Chondrocyte (in vitro differentiated cells): Measurements from ENCODE around the gene TMEFF1. TPM values are rescaled to one million over a fixed set of nuclear protein-coding genes. Genes with fewer than 3 reads are reported as not detected.

Experiments used
- DNase-seq: peaks from one replicate; pipeline ENCODE4 v3.0.0; 2021; ENCODE audit warnings: mixed read lengths, low spot score
- H3K27ac Mint-ChIP-seq: one replicate; pipeline ENCODE4 v1.8.0; 2021; ENCODE audit warnings: mild to moderate bottlenecking, moderate library complexity, mixed read lengths; ENCODE audit not compliant: unreplicated experiment
- H3K27me3 Mint-ChIP-seq: 2 replicates; pipeline ENCODE4 v1.8.0; 2021; ENCODE audit warnings: low read depth, mixed read lengths
- H3K36me3 Mint-ChIP-seq: 2 replicates; pipeline ENCODE4 v1.8.0; 2021; ENCODE audit warnings: low read depth, mixed read lengths
- H3K4me1 Mint-ChIP-seq: 2 replicates; pipeline ENCODE4 v1.8.0; 2021; ENCODE audit warnings: low read depth, mild to moderate bottlenecking, mixed read lengths
- H3K4me3 Mint-ChIP-seq: one replicate; pipeline ENCODE4 v1.8.0; 2021; ENCODE audit warnings: mild to moderate bottlenecking, moderate library complexity, mixed read lengths; ENCODE audit not compliant: unreplicated experiment
- H3K9me3 Mint-ChIP-seq: 2 replicates; pipeline ENCODE4 v1.8.0; 2021; ENCODE audit warnings: low read depth, mixed read lengths
- CTCF ChIP-seq: fragments of 200-600 bp; sonication (generic); IDR thresholded peaks from 2 replicates; pipeline ENCODE4 v1.5.0; 2021; ENCODE audit warnings: antibody characterized with exemption, mild to moderate bottlenecking, moderate library complexity
- total RNA-seq: library from RNA; stranded (reverse); gene quantifications from 3 replicates; pipeline ENCODE4 v1.2.1, GENCODE V29; 2021

Gene TMEFF1
- total RNA-seq, 1 donor from 2014 or later: 3.0 TPM

GRCh38 chr9:100443781-100444768 lies 28.9 kb upstream of the TMEFF1 start:
- Mint-ChIP-seq H3K27me3 (no peaks in the 10 kb centered on the region), H3K4me1 (peaks cover 19% of the 10 kb centered on the region), H3K36me3 (peaks cover 9% of the 10 kb centered on the region), H3K9me3 (no peaks in the 10 kb centered on the region), H3K27ac (peak overlapping the region; percentile 36), H3K4me3 (no peak overlapping the region)
- no peak for TF ChIP-seq CTCF
- DNase-seq: no peak

- Mint-ChIP-seq H3K4me3 (no peak overlapping the region), H3K27ac (no peak overlapping the region), H3K36me3 (peaks cover 13% of the 10 kb centered on the region), H3K4me1 (peaks cover 11% of the 10 kb centered on the region), H3K27me3 (no peaks in the 10 kb centered on the region), H3K9me3 (no peaks in the 10 kb centered on the region)
- no peak for DNase-seq
- TF ChIP-seq CTCF: no peak
These were observed 27.6 kb upstream of the TMEFF1 start for GRCh38 chr9:100445161-100445902.

- H3K27ac Mint-ChIP-seq: no peak overlapping the region
- H3K27me3 Mint-ChIP-seq: no peaks in the 10 kb centered on the region
- no peak for TF ChIP-seq CTCF
- DNase-seq: no peak
- H3K4me1 Mint-ChIP-seq: peaks cover 11% of the 10 kb centered on the region
- no peaks in the 10 kb centered on the region for H3K9me3 Mint-ChIP-seq
- H3K4me3 Mint-ChIP-seq: no peak overlapping the region
- H3K36me3 Mint-ChIP-seq: peaks cover 20% of the 10 kb centered on the region
These were observed 26.9 kb upstream of the TMEFF1 start for GRCh38 chr9:100445903-100446549.

- no peak for TF ChIP-seq CTCF
- no peaks in the 10 kb centered on the region for H3K9me3 Mint-ChIP-seq
- H3K36me3 Mint-ChIP-seq: peaks cover 29% of the 10 kb centered on the region
- DNase-seq: no peak
- peaks cover 11% of the 10 kb centered on the region for H3K4me1 Mint-ChIP-seq
- no peak overlapping the region for H3K4me3 Mint-ChIP-seq
- H3K27me3 Mint-ChIP-seq: no peaks in the 10 kb centered on the region
- no peak overlapping the region for H3K27ac Mint-ChIP-seq
These were observed 25.9 kb upstream of the TMEFF1 start for GRCh38 chr9:100447041-100447440.

- no peak overlapping the region for H3K4me3 Mint-ChIP-seq
- TF ChIP-seq CTCF: no peak
- no peaks in the 10 kb centered on the region for H3K9me3 Mint-ChIP-seq
- no peak overlapping the region for H3K27ac Mint-ChIP-seq
- peaks cover 34% of the 10 kb centered on the region for H3K36me3 Mint-ChIP-seq
- no peak for DNase-seq
- no peaks in the 10 kb centered on the region for H3K27me3 Mint-ChIP-seq
- peaks cover 11% of the 10 kb centered on the region for H3K4me1 Mint-ChIP-seq
These were observed 24.7 kb upstream of the TMEFF1 start for GRCh38 chr9:100448266-100448665.
